Psoas muscle (tissue), 8 donors: Measurements from ENCODE around the gene C14orf119. TPM values are rescaled to one million over a fixed set of nuclear protein-coding genes. Genes with fewer than 3 reads are reported as not detected.

Experiments used
- ATAC-seq, 4 donors: fragments of 200-7000 bp; cut with Tn5 transposase; one replicate each; pipeline ENCODE4 v1.9.1; 2020; ENCODE audit warnings: moderate library complexity in 3 of 4, mild to moderate bottlenecking in 2 of 4
- DNase-seq, 2 donors: peaks; one replicate each; pipeline ENCODE4 v3.0.0-alpha.2; 2020
- H3K27ac ChIP-seq: fragments of 200-600 bp; one replicate; pipeline ENCODE4 v1.8.0; 2022
- H3K27me3 ChIP-seq, 3 donors: fragments of 200-600 bp in 1 of 3; one replicate each; pipeline versions ENCODE4 v1.6.1 to v1.8.0; 2013 to 2022; ENCODE audit warnings: low read length in 2 of 3, mild to moderate bottlenecking in 2 of 3, moderate library complexity in 1 of 3; ENCODE audit not compliant: insufficient read depth in 3 of 3
- H3K36me3 ChIP-seq, 2 donors: fragments of 200-600 bp in 1 of 2; one replicate each; pipeline versions ENCODE4 v1.6.1 to v1.8.0; 2013 to 2022; ENCODE audit warnings: low read depth in 1 of 2, mild to moderate bottlenecking in 1 of 2, moderate library complexity in 1 of 2; ENCODE audit not compliant: insufficient read depth in 1 of 2
- H3K4me1 ChIP-seq: fragments of 200-600 bp; one replicate; pipeline ENCODE4 v1.8.0; 2022
- H3K4me3 ChIP-seq: fragments of 200-600 bp; one replicate; pipeline ENCODE4 v1.8.0; 2022; ENCODE audit warnings: mild to moderate bottlenecking
- H3K9me3 ChIP-seq: fragments of 200-600 bp; one replicate; pipeline ENCODE4 v1.8.0; 2022
- CTCF ChIP-seq: fragments of 200-600 bp; IDR thresholded peaks from one replicate; pipeline ENCODE4 v1.8.0; 2022; ENCODE audit warnings: antibody characterized with exemption
- WGBS, 3 donors: extraction: QIAGEN DNeasy Blood & Tissue Kit; methylation state at CpG; one replicate each; pipeline versions ENCODE4 v1.1.6 to v1.1.7; 2013; 5-methylcytosine and 5-hydroxymethylcytosine counted together
- intact Hi-C, 2 donors: fragments of 100-400 bp; cut with DNase I; formaldehyde crosslinking; loops; one replicate each; pipeline versions ENCODE4 v1.11.0 to v1.14.2; 2022
- long read RNA-seq, 2 donors: library from polyadenylated mRNA; unstranded; transcript quantifications; one replicate each; pipeline ENCODE4 v2.0.0, GENCODE V29; 2021
- polyA plus RNA-seq, 3 donors: library from polyadenylated mRNA; stranded (reverse); fragments of 200-250 nt; gene quantifications; one replicate each; pipeline ENCODE4 v1.2.3, GENCODE V29; 2013
- total RNA-seq, 4 donors: library from RNA; stranded (reverse); fragmentation: NEBNext Ultra II Directional in 2 of 4; extraction: Animal tissue kit (Norgen Biotek cat#: 25700) in 2 of 4; gene quantifications; one replicate each; pipeline versions ENCODE4 v1.2.1 to v1.2.4, GENCODE V29; 2021 to 2023
- donor health status: healthy with polysubstance abuse.
- donor health status: DM: no; HTN: no; CAD: no; lungs with moderate emphysema.
- donor health status: Bipolar disorder and iron deficiency.
- donor health status: healthy.
- donor health status: DM: yes; HTN: yes; CAD: no.
- donor health status: DM: no; HTN: no; CAD: no.
- donor health status: DM: no; HTN: no; CAD: no.
- donor health status: DM: yes; HTN: yes; CAD: no.

Gene C14orf119
- 10 to 100 TPM; 24.2 to 31.3 (median 27.0) TPM for total RNA-seq
- polyA plus RNA-seq = 10 to 100 TPM; 23.2 to 65.3 (median 47.1) TPM
- long read RNA-seq, donor 1, transcript C14orf119-201 (2 exons, 3,660 nt) = major isoform, 30 of 33 reads
- long read RNA-seq, donor 1, partial matches to known transcripts = 0 of 33 reads
- long read RNA-seq, donor 1, other reads (novel, unspliced or antisense) = 3 of 33 reads
- long read RNA-seq, donor 2, transcript C14orf119-201 (2 exons, 3,660 nt) = major isoform, 39 of 43 reads
- long read RNA-seq, donor 2, partial matches to known transcripts = 0 of 43 reads
- long read RNA-seq, donor 2, other reads (novel, unspliced or antisense) = 4 of 43 reads

- Histone ChIP-seq H3K9me3 (no peaks in the 10 kb centered on the region), H3K27me3 (no peaks in the 10 kb centered on the region), H3K36me3 (peaks cover 8 to 56% of the 10 kb centered on the region in 2 donors), H3K4me3 (peak within 1 kb of the TSS; percentile 97), H3K4me1 (peaks cover 30% of the 10 kb centered on the region), H3K27ac (peak within 1 kb of the TSS; percentile 99)
- intact Hi-C loops = no loop called here
- ATAC-seq (peak; percentile 92 to 96 (median 94)), DNase-seq (peak; percentile 99 to 100)
- 0% methylated on average over 46 of the region's 46 CpGs for WGBS, 3 donors
- no peak for TF ChIP-seq CTCF
Measured at GRCh38 chr14:23095196-23096108, at the start of gene C14orf119. Gene C14orf119, plus strand, starts transcription at chr14:23095505. Its CDS starts 2,154 bp downstream, at chr14:23097659.

GRCh38 chr14:23047034-23047634, 48.2 kb upstream of the C14orf119 start:
- no peak for TF ChIP-seq CTCF
- WGBS, 3 donors = 53 to 66% (median 59%) methylated on average over 6 of the region's 6 CpGs
- Histone ChIP-seq H3K36me3 (no peaks in the 10 kb centered on the region), H3K27ac (no peak overlapping the region), H3K9me3 (no peaks in the 10 kb centered on the region), H3K4me1 (no peaks in the 10 kb centered on the region), H3K27me3 (no peaks in the 10 kb centered on the region), H3K4me3 (no peak overlapping the region)
- ATAC-seq = no peak
- intact Hi-C loops = no loop called here
- DNase-seq = no peak

- intact Hi-C loops = no loop called here
- ATAC-seq (no peak), DNase-seq (no peak)
- TF ChIP-seq CTCF = no peak
- H3K4me1 ChIP-seq = no peaks in the 10 kb centered on the region
- 72 to 83% (median 83%) methylated on average over 73 to 85 of the region's 85 CpGs for WGBS, 3 donors
- no peak overlapping the region for H3K27ac ChIP-seq
- H3K4me3 ChIP-seq = no peak overlapping the region
- H3K36me3 ChIP-seq = no peaks in the 10 kb centered on the region
- no peaks in the 10 kb centered on the region for H3K9me3 ChIP-seq
- no peaks in the 10 kb centered on the region for H3K27me3 ChIP-seq
Measured at GRCh38 chr14:23047751-23048693, 47.3 kb upstream of the C14orf119 start.

- WGBS, 3 donors = 96 to 99% (median 97%) methylated on average over 9 of the region's 9 CpGs
- H3K9me3 ChIP-seq = no peaks in the 10 kb centered on the region
- H3K4me3 ChIP-seq = no peak overlapping the region
- H3K36me3 ChIP-seq = no peaks in the 10 kb centered on the region
- intact Hi-C loops = no loop called here
- H3K27me3 ChIP-seq = no peaks in the 10 kb centered on the region
- ATAC-seq (no peak), DNase-seq (no peak)
- no peak overlapping the region for H3K27ac ChIP-seq
- TF ChIP-seq CTCF = no peak
- H3K4me1 ChIP-seq = no peaks in the 10 kb centered on the region
Measured at GRCh38 chr14:23049011-23049410, 46.3 kb upstream of the C14orf119 start.
